Limb (tissue), 2 donors: ENCODE measurements around the gene CXorf49.
"Not testable (repeated sequence)": the region's sequence is repeated elsewhere in the genome, so short reads cannot be mapped to it uniquely, and the experiment has no call there.

Experiments
- DNase-seq, 2 donors: peaks; one replicate each; pipeline ENCODE4 v3.0.0-alpha.2; 2016; ENCODE audit errors: extremely low spot score in 2 of 2

CXorf49 gene

DNA sequence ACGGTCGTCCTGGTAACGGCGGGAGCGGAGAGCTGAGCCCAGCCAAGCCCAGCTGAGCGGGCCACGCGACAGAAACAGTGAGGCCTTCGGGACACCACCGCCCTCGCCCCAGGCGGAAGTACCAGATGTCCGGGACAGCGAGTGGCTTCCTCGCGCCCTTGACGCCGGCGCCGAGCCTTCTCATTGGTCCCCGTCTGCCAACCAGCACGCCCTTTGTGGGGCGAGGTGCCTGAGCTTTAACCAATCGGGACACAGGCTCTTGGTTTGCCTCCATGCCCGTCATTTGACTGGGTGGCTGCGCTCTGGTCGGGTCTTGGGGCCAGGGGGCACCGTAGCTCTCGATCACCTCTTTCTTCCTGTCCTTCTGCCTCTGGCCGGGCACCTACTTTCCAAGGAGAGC lies at the start of gene CXorf49:
Gene CXorf49 (minus strand): TSS at position 101 of the 400 bp plus-strand sequence. CDS start 134 bp downstream, outside the sequence.
- DNase-seq: not testable (repeated sequence)

DNA sequence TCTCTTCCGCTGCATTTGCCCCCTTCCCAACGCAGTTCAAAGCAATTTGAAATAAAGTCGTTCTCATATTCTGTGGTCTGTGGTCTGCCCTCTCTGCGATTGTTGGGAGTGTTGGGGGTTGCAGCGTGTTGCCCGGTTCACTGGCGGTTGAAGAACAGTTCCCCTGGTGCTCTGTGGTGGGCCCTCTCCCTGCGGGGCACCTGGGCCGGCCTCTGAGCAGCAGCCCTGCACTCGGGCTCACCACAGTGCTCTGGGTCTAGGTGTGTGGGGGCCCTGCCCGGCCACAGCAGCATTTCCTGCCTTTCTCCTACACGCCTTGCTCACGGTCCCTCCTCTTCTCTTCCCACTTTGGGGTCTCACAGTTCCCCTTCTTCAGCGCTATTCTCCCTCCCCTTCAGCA lies 49.0 kb upstream of the CXorf49 start:
- not testable (repeated sequence) for DNase-seq

DNA sequence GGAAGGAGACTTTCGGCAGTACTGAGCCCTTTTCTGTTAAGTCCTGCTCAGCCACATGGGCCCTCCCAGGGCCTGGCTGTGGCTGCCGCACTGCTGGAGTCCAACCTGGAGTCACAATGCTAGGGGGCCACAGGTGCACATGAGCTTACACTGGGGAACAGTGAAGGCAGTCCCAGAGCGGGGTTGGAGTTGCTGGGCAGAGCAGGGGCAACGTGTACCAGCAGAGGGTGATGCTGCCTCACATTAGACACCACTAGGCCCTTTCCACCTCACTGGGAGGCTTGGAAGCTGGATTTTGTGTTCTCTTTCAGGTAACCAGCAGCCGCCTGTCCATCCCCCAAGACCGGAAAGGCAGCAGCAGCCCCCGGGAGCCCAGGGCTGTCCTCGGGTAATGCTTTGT lies 47.5 kb upstream of the CXorf49 start:
- DNase-seq: not testable (repeated sequence)

DNA sequence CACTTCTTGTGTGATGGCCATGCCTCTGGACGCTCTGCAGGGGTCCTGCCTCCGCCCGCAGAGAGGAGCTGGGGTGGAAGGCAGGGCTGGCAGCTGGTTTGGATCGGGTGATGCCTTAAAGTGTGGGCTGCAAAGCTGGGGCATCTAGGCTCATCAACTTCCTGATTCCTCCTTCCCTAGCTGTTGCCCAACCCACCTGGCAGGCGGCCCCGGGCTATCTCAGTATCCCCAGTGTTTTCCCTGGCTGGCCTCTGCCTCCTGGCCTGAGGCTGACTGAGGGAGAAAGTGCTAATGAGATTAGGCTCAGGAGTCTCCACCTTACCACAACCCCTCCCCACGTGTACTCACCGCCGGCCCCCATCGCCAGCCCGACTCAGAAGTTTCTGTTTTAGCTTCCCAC lies 46.7 kb upstream of the CXorf49 start:
- not testable (repeated sequence) for DNase-seq

DNA sequence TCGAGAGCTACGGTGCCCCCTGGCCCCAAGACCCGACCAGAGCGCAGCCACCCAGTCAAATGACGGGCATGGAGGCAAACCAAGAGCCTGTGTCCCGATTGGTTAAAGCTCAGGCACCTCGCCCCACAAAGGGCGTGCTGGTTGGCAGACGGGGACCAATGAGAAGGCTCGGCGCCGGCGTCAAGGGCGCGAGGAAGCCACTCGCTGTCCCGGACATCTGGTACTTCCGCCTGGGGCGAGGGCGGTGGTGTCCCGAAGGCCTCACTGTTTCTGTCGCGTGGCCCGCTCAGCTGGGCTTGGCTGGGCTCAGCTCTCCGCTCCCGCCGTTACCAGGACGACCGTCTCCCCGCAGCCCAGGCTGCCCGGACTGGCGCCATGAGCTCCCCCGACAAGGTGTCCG lies 45.0 kb upstream of the CXorf49 start, which contains the start of gene CXorf49B:
Gene CXorf49B (plus strand): TSS at position 301 of the 400 bp plus-strand sequence. CDS start 75 bp downstream, at position 376.
- DNase-seq: not testable (repeated sequence)

DNA sequence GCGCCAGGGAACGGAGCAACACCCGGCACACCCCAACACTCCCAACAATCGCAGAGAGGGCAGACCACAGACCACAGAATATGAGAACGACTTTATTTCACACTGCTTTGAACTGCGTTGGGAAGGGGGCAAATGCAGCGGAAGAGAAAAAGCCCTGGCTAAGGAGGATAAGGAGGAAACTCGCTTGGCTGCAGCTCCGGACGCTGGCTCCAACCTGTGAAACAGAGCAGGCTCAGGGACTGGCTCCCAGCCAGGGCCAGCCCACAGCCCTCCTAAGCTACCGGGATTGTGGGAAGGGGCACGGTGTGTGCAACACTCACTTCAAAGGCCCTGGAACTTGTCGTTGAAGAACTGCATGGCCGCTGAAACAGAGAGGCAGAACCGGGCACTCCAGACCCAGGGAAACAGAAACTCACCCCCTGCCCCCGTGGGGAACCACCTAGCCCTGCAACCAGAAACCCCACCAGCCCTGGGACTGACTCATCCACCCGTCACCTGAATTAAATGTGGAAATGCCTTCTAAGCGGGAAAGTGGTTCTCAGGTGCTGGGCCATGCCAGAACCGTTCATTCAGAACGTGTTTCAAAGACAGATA lies 42.7 kb upstream of the CXorf49 start:
- not testable (repeated sequence) for DNase-seq

DNA sequence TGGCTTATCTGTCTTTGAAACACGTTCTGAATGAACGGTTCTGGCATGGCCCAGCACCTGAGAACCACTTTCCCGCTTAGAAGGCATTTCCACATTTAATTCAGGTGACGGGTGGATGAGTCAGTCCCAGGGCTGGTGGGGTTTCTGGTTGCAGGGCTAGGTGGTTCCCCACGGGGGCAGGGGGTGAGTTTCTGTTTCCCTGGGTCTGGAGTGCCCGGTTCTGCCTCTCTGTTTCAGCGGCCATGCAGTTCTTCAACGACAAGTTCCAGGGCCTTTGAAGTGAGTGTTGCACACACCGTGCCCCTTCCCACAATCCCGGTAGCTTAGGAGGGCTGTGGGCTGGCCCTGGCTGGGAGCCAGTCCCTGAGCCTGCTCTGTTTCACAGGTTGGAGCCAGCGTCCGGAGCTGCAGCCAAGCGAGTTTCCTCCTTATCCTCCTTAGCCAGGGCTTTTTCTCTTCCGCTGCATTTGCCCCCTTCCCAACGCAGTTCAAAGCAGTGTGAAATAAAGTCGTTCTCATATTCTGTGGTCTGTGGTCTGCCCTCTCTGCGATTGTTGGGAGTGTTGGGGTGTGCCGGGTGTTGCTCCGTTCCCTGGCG lies 2.3 kb upstream of the CXorf49 start:
- DNase-seq: not testable (repeated sequence)

DNA sequence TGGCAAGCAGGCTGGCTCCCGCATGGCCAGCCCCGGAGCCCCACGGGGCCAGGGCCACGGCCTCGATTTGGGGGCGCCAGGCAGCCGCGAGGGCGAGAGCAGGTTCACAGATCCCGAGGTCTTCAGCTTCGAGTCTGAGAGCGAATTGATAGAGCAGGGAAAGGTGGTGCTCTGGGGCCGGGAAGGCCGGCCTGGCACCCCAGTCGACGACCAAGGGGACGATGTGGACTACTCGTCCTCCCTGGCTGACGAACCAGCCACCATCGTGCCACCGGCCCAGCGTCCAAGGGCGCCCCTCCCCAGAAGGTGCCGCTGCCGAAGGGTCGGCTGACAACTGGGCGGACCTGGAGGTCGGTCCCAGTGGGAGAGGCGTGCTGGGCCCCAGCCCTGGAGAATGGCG lies 1.1 kb upstream of the CXorf49 start:
- DNase-seq: not testable (repeated sequence)

DNA sequence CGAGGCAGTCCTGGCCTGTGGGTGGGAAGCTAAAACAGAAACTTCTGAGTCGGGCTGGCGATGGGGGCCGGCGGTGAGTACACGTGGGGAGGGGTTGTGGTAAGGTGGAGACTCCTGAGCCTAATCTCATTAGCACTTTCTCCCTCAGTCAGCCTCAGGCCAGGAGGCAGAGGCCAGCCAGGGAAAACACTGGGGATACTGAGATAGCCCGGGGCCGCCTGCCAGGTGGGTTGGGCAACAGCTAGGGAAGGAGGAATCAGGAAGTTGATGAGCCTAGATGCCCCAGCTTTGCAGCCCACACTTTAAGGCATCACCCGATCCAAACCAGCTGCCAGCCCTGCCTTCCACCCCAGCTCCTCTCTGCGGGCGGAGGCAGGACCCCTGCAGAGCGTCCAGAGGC lies 1.8 kb downstream of the CXorf49 start:
- DNase-seq: not testable (repeated sequence)

DNA sequence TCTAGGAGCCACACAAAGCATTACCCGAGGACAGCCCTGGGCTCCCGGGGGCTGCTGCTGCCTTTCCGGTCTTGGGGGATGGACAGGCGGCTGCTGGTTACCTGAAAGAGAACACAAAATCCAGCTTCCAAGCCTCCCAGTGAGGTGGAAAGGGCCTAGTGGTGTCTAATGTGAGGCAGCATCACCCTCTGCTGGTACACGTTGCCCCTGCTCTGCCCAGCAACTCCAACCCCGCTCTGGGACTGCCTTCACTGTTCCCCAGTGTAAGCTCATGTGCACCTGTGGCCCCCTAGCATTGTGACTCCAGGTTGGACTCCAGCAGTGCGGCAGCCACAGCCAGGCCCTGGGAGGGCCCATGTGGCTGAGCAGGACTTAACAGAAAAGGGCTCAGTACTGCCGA lies 2.5 kb downstream of the CXorf49 start:
- not testable (repeated sequence) for DNase-seq

DNA sequence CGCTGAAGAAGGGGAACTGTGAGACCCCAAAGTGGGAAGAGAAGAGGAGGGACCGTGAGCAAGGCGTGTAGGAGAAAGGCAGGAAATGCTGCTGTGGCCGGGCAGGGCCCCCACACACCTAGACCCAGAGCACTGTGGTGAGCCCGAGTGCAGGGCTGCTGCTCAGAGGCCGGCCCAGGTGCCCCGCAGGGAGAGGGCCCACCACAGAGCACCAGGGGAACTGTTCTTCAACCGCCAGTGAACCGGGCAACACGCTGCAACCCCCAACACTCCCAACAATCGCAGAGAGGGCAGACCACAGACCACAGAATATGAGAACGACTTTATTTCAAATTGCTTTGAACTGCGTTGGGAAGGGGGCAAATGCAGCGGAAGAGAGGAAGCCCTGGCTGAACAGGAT lies 4.0 kb downstream of the CXorf49 start:
- DNase-seq: not testable (repeated sequence)

DNA sequence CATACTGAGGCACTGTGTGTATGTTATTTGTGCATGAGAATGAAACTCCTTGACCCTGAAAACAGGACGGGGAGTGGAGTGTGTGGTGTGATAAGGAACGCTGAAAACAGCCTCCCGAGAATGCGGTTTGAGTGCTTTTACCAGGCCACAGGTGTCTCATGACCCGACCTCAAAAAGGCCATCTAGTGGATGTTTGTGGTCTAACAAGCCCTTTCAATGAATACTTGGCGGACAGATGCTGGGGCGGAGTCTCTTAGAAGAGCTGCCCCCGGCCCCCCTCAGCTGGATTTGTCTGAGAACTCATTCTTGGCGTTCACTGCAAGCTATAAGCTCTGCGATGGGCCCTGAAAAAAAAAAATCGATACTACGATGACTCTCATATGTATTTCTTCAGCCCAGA lies 15.2 kb downstream of the CXorf49 start:
- not testable (repeated sequence) for DNase-seq

DNA sequence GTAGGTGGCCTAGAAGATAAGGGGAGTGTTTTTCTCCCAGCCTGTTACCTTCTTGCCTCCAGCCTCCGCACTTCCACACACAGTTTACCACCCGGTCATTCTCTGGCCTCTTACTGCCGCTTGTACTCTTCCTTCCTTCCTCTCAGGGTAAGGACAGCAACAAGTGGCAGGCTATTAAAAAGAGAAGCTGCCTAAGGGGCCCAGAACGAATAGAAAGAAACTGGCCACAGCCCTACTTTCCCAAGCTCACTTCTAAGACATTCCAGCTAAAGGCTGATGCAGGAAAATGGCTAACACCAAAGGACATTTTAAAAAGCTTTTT lies 19.1 kb downstream of the CXorf49 start:
- DNase-seq: not testable (repeated sequence)

DNA sequence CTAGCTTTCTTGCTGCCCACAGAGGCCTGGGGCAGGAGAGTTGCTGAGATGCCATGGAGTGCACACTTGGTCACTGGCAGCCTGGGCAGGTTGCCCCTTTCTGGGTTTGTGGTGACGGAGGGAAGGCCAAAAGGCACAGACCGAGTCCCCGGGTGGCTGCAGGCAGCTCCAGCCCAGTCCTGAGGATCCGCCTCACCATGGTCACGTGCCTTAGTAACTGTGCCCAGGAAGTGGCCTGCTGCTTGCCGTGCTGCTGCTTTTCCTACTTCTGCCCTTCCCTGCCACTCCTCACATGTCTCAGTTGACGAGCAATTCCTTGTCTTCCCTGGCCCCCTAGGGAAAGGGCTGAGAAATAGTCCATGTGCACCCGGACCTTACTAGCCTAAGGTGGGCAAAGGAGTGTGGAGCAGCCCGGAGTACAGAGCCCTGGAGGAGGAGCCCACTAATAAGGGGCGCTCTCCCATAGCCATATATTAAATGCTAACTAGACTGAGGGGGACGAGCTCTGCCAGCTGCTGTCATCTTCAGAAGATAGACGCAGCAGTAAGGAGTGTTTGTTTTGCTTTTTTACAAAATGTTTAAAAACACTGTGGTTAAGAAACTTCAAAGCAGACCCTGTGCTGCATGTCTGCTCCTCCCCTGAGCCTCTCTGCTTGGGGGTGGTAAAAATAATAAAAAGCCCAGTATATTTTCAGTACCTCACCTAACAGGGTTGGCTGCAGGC lies 19.6 kb downstream of the CXorf49 start:
- not testable (repeated sequence) for DNase-seq

DNA sequence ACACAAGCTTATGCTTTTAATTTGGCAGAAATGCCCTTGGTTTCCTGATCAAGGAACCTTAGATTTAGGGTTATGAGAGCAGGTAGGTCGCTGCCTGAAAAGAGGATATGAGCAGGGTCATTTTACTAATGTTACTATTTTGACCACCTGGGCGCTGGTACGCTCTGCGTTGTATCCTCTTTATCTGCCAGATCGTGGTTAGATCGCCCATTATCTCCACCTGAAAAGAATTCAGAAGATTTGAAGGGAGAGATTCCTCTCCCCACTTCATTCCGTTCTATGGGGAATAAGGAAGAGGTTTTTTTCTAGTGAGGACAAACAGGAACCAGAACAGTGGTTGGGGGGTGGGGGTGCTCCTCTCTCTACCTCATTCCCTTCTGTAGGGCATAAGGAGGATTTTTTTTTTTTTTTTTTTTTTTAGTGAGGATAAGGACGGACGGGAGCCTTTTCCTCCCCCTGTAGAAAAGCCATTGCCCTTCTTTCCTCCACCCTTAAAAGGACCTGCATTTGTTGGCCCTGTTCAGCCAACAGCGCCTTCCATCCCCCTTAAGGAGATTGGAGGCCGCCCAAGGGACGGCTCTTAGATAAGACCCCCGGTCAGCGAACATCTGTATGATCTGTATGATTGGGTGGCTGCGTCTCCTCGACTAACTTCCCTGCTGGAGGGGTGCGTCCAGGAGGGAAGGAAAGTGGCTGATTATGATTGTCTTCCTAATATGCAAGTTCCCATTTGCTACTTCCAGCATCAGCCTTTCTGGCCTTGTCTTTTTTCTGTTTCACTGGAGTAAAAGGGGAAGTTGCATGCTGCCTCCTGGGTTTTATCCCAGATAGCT lies 20.4 kb downstream of the CXorf49 start:
- not testable (repeated sequence) for DNase-seq

DNA sequence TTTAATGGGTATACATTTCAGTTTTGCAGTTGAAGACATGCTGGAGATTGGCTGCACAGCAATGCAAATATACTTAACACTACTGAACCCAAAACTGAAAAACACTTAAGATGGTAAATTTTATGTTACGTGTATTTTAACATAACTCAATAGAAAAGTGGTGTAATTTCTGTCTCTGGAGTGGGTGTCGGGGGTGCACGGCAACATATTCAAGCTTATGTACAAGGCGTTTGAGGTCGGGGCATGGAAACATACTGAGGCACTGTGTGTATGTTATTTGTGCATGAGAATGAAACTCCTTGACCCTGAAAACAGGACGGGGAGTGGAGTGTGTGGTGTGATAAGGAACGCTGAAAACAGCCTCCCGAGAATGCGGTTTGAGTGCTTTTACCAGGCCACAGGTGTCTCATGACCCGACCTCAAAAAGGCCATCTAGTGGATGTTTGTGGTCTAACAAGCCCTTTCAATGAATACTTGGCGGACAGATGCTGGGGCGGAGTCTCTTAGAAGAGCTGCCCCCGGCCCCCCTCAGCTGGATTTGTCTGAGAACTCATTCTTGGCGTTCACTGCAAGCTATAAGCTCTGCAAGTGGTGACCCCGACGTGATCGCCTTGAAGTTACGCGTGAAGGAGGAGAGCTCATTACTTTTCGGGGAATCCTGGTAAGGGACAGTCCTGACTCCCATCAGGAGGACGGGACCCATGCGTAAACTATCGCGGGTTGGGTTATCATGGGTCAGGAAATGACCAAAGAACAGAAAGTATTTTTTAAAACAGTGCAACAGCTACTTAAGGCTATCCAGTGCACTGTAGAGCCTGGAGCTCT lies 21.2 kb downstream of the CXorf49 start:
- DNase-seq: not testable (repeated sequence)

DNA sequence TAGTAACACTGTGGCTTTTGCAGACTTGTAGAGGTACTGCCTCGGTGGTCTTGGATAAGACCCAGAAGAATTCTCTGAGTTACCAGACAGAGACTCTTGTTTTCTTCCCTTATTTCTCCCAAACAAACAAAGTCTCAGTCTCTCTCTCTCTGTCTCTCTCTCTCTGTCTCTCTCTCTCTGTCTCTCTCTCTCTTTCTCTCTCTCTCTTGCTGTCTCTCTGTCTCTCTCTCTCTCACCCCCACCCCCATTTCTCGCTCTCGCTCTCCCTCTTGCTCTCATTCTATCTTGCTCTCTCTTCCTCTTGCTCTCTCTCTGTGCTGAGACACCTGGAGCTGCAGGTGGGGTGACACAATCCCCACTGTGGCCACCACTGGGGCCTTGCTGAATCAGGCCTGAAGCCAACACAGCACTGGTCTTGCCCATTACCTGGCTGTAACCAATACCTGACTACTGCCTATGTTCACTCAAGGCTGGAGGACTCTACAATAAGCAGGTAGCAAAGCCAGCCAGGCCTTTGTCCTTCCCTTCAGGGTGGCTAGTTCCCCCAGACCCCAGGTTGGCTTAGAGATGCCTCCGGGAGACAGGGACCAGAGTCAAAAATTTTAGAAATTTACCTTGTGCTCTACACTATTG lies 38.4 kb downstream of the CXorf49 start:
- no peak for DNase-seq

DNA sequence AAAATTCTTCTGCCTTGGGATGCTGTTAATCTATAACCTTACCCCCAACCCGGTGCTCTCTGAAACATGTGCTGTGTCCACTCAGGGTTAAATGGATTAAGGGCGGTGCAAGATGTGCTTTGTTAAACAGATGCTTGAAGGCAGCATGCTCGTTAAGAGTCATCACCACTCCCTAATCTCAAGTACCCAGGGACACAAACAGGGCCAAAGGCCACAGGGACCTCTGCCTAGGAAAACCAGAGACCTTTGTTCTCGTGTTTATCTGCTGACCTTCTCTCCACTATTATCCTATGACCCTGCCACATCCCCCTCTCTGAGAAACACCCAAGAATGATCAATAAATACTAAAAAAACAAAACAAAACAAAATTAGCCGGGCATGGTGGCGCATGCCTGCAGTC lies 40.9 kb downstream of the CXorf49 start:
- not testable (repeated sequence) for DNase-seq

DNA sequence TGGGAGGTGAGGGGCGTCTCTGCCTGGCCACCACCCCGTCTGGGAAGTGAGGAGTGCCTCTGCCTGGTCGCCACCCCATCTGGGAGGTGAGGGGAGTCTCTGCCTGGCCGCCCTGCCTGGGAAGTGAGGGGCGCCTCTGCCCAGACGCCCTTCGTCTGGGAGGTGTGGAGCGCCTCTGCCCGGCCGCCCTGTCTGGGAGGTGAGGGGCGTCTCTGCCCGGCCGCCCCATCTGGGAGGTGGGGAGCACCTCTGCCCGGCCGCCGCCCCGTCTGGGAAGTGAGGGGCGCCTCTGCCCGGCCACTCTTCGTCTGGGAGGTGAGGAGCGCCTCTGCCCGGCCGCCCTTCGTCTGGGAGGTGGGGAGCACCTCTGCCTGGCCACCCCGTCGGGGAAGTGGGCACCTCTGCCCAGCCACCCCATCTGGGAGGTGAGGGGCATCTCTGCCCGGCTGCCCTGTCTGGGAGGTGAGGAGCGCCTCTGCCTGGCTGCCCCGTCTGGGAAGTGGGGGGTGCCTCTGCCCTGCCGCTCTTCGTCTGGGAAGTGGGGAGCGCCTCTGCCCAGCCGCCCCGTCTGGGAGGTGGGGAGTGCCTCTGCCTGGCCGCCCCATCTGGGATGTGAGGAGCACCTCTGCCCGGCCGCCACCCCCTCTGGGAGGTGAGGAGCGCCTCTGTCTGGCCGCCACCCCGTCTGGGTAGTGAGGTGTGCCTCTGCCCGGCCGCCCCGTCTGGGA lies 41.9 kb downstream of the CXorf49 start:
- not testable (repeated sequence) for DNase-seq

DNA sequence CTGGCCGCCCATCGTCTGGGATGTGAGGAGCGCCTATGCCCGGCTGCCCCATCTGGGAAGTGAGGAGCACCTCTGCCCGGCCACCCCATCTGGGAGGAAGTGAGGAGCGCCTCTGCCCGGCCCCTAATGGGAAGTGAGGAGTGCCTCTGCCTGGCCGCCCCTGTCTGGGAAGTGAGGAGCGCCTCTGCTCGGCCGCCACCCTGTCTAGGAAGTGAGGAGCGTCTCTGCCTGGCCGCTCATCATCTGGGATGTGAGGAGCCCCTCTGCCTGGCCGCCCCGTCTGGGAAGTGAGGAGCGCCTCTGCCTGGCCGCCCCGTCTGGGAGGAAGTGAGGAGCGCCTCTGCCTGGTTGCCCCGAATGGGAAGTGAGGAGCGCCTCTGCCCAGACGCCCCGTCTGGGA lies 42.4 kb downstream of the CXorf49 start:
- DNase-seq: not testable (repeated sequence)
